Measurements from ENCODE around the gene WDR91.

WDR91 gene

DNA sequence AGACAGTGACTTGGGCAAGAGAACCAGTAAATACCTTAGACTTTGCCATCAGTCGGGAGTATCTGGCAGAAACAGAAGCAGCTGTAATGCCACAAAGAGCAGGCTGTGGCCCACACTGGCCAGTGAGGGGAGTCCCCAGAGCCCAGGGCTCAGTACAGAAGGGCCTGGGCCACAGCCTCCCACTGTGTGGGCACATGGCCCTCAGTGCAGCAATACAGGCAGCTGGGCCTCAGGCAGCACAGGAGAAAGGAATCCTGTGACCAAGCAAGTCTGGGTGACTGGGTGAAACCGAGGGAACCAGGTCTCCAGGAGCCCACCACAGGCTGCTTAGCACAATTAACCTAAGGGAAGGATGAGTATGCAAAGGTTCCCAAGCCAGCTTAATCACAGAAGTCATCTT, 14.0 kb downstream of the WDR91 start:
- Mint-ChIP-seq H3K4me3 (no peak overlapping the region), H3K27ac (peak overlapping the region; percentile 32), H3K9me3 (no peaks in the 10 kb centered on the region), H3K4me1 (peaks cover 22% of the 10 kb centered on the region), H3K27me3 (no peaks in the 10 kb centered on the region), H3K36me3 (ENCODE audit: low read depth) (peaks cover 47% of the 10 kb centered on the region)
- ATAC-seq: no peak
- DNase-seq: no peak

- no peak overlapping the region for H3K4me3 Mint-ChIP-seq
- no peak overlapping the region for H3K27ac Mint-ChIP-seq
- H3K36me3 Mint-ChIP-seq (ENCODE audit: low read depth): peaks cover 44% of the 10 kb centered on the region
- DNase-seq: no peak
- no peaks in the 10 kb centered on the region for H3K9me3 Mint-ChIP-seq
- peaks cover 18% of the 10 kb centered on the region for H3K4me1 Mint-ChIP-seq
- no peaks in the 10 kb centered on the region for H3K27me3 Mint-ChIP-seq
- ATAC-seq: no peak
These were observed 15.2 kb downstream of the WDR91 start for GRCh38 chr7:135195968-135196629.

GRCh38 chr7:135195156-135195555, 16.2 kb downstream of the WDR91 start:
- no peak overlapping the region for H3K4me3 Mint-ChIP-seq
- H3K4me1 Mint-ChIP-seq: peaks cover 18% of the 10 kb centered on the region
- peaks cover 49% of the 10 kb centered on the region for H3K36me3 Mint-ChIP-seq (ENCODE audit: low read depth)
- no peak overlapping the region for H3K27ac Mint-ChIP-seq
- ATAC-seq (no peak), DNase-seq (no peak)
- H3K27me3 Mint-ChIP-seq: no peaks in the 10 kb centered on the region
- no peaks in the 10 kb centered on the region for H3K9me3 Mint-ChIP-seq

DNA sequence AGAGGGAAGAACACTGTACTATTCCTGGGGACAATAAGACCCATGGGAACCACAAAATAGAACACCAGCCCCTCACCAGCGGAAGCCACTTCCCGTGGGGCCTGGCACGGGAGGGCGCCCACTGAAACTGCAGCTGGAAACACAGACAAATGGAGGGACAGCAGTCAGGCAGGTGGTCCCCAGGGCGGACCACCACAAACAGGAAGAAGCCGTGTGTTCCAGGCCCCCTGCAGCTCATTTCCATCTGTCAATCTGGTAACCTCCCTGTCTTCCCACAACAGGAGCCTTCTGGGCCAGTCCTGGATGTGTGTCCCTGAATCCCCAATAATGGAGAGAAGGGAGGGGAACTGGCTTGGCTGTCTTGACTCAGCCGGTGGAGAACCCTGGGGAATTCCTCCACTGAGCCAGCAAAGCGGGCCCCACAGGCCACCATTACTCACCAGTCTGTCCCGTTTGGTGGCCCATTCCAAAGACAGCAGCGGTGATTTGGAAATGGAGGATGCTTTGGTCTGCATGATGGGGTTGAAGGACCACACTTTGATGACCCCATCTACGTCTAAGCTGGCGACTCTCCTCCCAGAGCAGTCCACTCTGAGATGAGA, 16.7 kb downstream of the WDR91 start:
- no peak for ATAC-seq
- H3K4me1 Mint-ChIP-seq: peaks cover 18% of the 10 kb centered on the region

GRCh38 chr7:135193615-135194081, 17.7 kb downstream of the WDR91 start:
- no peaks in the 10 kb centered on the region for H3K9me3 Mint-ChIP-seq
- H3K4me3 Mint-ChIP-seq: no peak overlapping the region
- H3K4me1 Mint-ChIP-seq: peaks cover 12% of the 10 kb centered on the region
- ATAC-seq (no peak), DNase-seq (no peak)
- H3K27ac Mint-ChIP-seq: no peak overlapping the region
- H3K27me3 Mint-ChIP-seq: no peaks in the 10 kb centered on the region
- H3K36me3 Mint-ChIP-seq (ENCODE audit: low read depth): peaks cover 51% of the 10 kb centered on the region

More for the DNA sequence above, 16.7 kb downstream of the WDR91 start:
- Mint-ChIP-seq H3K4me3 (no peak overlapping the region), H3K27ac (no peak overlapping the region), H3K27me3 (no peaks in the 10 kb centered on the region), H3K9me3 (no peaks in the 10 kb centered on the region), H3K36me3 (ENCODE audit: low read depth) (peaks cover 50% of the 10 kb centered on the region)
- DNase-seq: no peak

DNA sequence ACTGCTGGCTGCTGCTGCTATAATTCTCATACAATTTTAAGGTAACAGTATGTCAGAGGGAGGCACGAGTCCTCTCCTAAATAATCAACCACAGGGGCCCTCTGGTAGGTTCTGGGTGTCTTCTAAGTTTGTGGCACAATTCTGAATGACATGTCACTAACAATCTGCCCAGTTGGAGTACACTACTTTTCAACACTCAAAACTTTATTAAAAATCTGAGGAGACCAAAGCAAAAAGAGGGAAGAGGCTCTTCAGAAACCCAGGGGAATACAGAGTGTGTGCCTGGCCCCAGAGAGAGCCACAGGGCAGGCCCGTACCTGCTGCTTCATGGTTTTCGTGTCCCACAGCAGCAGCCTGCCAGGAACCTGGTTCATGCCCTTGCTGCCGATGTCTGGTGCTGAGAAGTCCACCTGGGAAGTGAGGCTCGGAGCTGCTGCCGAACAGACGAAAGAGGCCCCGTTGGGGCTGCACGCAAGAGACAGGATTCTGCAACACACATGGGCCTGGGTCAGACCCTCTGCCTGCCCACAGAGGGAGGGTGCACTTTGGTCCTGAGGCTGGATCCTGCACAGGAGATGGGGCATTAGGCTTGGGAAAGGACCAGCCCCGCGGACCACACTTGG, 18.3 kb downstream of the WDR91 start:
- H3K4me1 Mint-ChIP-seq: peaks cover 7% of the 10 kb centered on the region
- ATAC-seq (no peak), DNase-seq (no peak)
- no peak overlapping the region for H3K4me3 Mint-ChIP-seq
- H3K27me3 Mint-ChIP-seq: no peaks in the 10 kb centered on the region
- H3K9me3 Mint-ChIP-seq: no peaks in the 10 kb centered on the region
- peaks cover 51% of the 10 kb centered on the region for H3K36me3 Mint-ChIP-seq (ENCODE audit: low read depth)
- H3K27ac Mint-ChIP-seq: no peak overlapping the region

DNA sequence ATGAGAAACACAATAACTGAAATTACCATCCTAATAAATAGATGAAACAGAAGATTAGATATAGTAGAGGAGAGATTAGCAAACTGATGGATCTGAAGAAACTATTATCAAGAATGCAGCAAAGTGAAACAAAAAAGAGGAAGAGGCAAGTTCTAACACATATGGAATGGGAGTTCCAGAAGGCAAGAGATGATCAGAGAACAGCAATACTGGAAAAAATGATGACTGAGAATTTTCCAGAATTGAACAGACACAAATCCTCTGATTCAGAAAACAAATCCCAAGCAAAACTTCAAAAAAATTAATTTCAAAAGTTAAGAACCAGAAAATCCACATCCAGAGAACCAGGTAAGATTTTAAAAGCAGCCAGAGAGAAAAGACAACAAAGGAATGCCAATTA, 20.6 kb downstream of the WDR91 start:
- no peak overlapping the region for H3K4me3 Mint-ChIP-seq
- H3K9me3 Mint-ChIP-seq: no peaks in the 10 kb centered on the region
- no peak overlapping the region for H3K27ac Mint-ChIP-seq
- no peaks in the 10 kb centered on the region for H3K27me3 Mint-ChIP-seq
- ATAC-seq (no peak), DNase-seq (no peak)
- H3K4me1 Mint-ChIP-seq: peaks cover 12% of the 10 kb centered on the region
- peaks cover 58% of the 10 kb centered on the region for H3K36me3 Mint-ChIP-seq (ENCODE audit: low read depth)

DNA sequence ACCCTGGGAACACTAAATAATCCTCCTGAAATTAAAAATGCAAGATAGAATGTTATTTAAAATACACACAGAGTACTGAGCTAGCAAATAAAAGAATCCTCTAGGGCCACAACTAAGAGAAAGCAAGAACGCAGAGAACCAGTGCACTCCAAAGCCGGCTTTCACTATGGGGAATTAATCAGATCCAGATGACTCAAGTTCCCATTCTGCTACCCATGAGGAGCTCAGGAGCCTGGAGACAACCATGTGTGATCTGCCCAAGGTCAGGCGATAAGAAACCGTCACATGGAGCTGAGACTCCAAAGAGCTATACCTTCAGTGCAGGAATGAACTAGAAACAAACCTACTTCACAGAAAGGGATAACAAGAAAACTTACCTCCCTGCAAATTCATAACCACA, 21.4 kb downstream of the WDR91 start:
- Mint-ChIP-seq H3K27me3 (no peaks in the 10 kb centered on the region), H3K9me3 (no peaks in the 10 kb centered on the region), H3K4me1 (peaks cover 12% of the 10 kb centered on the region), H3K36me3 (ENCODE audit: low read depth) (peaks cover 64% of the 10 kb centered on the region), H3K4me3 (no peak overlapping the region), H3K27ac (no peak overlapping the region)
- ATAC-seq: no peak
- no peak for DNase-seq

DNA sequence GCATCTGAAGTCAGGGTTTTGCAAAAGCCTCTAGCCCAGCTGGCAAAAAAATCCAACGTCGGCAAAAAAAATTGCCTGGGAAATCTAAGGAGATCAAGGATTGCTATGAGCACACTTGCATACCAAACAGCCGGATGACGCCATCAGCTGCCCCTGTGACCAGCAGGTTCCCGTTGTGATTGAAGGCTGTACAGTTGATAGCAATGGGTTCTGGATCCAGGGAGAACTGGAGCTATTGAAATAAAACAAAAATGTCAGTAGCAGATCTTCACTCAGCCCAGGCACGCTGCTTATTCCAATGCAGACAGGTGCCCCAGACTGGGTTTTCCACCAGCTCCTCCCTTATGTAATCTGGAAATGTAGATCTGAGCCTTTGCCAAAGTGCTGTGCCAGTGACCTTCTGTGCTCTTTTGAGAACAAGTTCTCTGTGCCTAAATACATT, 22.1 kb downstream of the WDR91 start:
- Mint-ChIP-seq H3K4me1 (peaks cover 12% of the 10 kb centered on the region), H3K9me3 (no peaks in the 10 kb centered on the region), H3K27me3 (no peaks in the 10 kb centered on the region), H3K4me3 (no peak overlapping the region), H3K36me3 (ENCODE audit: low read depth) (peaks cover 66% of the 10 kb centered on the region), H3K27ac (no peak overlapping the region)
- ATAC-seq (no peak), DNase-seq (no peak)

GRCh38 chr7:135188298-135188984, 22.9 kb downstream of the WDR91 start:
- DNase-seq (no peak), ATAC-seq (no peak)
- H3K9me3 Mint-ChIP-seq: peaks cover 5% of the 10 kb centered on the region
- H3K27me3 Mint-ChIP-seq: no peaks in the 10 kb centered on the region
- H3K4me3 Mint-ChIP-seq: no peak overlapping the region
- no peak overlapping the region for H3K27ac Mint-ChIP-seq
- H3K36me3 Mint-ChIP-seq (ENCODE audit: low read depth): peaks cover 70% of the 10 kb centered on the region
- peaks cover 8% of the 10 kb centered on the region for H3K4me1 Mint-ChIP-seq

GRCh38 chr7:135186841-135187253, 24.5 kb downstream of the WDR91 start:
- Mint-ChIP-seq H3K4me3 (no peak overlapping the region), H3K36me3 (ENCODE audit: low read depth) (peaks cover 75% of the 10 kb centered on the region), H3K9me3 (peaks cover 15% of the 10 kb centered on the region), H3K4me1 (peaks cover 7% of the 10 kb centered on the region), H3K27me3 (no peaks in the 10 kb centered on the region), H3K27ac (peak overlapping the region; percentile 31)
- DNase-seq: peak; percentile 42
- peak; percentile 82 for ATAC-seq

DNA sequence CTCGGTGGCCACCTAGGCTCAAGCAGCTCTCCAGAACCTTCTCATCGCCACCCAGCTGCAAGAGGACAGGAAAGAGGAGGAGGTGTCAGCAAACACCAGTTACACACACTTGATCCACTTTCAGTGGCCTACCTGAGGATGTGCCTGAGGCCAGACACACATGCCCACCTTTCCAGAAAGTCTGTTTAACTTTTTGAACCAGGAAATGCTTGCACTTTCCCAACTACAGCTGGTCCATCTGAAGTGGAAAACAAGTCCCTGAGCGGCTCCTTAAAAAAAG, 25.1 kb downstream of the WDR91 start:
- ATAC-seq: no peak
- peaks cover 77% of the 10 kb centered on the region for H3K36me3 Mint-ChIP-seq (ENCODE audit: low read depth)
- H3K9me3 Mint-ChIP-seq: peaks cover 21% of the 10 kb centered on the region
- DNase-seq: no peak
- no peak overlapping the region for H3K4me3 Mint-ChIP-seq
- no peak overlapping the region for H3K27ac Mint-ChIP-seq
- peaks cover 7% of the 10 kb centered on the region for H3K4me1 Mint-ChIP-seq
- no peaks in the 10 kb centered on the region for H3K27me3 Mint-ChIP-seq

GRCh38 chr7:135185471-135186260, 25.7 kb downstream of the WDR91 start:
- H3K27ac Mint-ChIP-seq: no peak overlapping the region
- H3K4me1 Mint-ChIP-seq: peaks cover 7% of the 10 kb centered on the region
- ATAC-seq (no peak), DNase-seq (no peak)
- peaks cover 24% of the 10 kb centered on the region for H3K9me3 Mint-ChIP-seq
- H3K36me3 Mint-ChIP-seq (ENCODE audit: low read depth): peaks cover 77% of the 10 kb centered on the region
- no peak overlapping the region for H3K4me3 Mint-ChIP-seq
- H3K27me3 Mint-ChIP-seq: no peaks in the 10 kb centered on the region

DNA sequence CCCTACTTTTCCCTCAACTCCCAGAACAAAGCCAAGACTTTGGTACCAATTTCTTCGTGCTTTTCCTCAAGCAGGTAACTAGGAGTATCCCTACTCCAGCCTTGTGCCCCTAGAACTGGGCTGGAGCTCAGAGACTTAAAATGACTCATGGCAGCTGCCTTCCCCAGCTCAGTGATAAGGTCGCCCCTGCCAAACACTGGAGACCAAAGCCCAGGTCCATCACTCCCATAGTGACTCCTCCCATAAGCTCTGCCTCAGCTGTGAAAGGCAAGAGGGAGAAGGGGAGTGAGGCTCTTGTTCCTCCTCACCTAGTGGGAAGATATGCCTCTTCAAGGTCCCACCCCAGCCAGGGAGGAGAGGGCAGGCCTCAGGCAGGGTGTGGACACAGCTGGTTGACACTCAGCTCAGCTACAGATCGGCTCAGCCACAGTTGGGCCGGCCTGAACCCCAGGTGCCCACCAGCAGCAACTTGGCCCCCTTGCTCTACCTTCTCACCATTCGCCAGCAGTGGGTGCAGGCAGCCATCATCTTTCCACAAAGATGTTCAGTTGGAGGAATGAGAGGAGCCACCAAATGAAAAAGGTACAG, 27.0 kb downstream of the WDR91 start:
- Mint-ChIP-seq H3K36me3 (ENCODE audit: low read depth) (peaks cover 76% of the 10 kb centered on the region), H3K9me3 (peaks cover 31% of the 10 kb centered on the region), H3K4me3 (no peak overlapping the region), H3K27ac (no peak overlapping the region), H3K4me1 (peaks cover 10% of the 10 kb centered on the region), H3K27me3 (no peaks in the 10 kb centered on the region)
- DNase-seq (no peak), ATAC-seq (no peak)
